Muscle layer of duodenum (tissue), 2 donors: ENCODE results near the gene IRF2BPL.

ENCODE experiments used
- H3K27ac ChIP-seq: one replicate; pipeline ENCODE4 v1.7.0; 2013; ENCODE audit warnings: mild to moderate bottlenecking, low read length
- H3K27me3 ChIP-seq: one replicate; pipeline ENCODE4 v1.7.0; 2013; ENCODE audit warnings: low read depth, mild to moderate bottlenecking, control low read depth, low read length
- H3K36me3 ChIP-seq, 2 donors: one replicate each; pipeline ENCODE4 v1.7.0; 2013; ENCODE audit warnings: low read length in 2 of 2, control low read depth in 1 of 2, mild to moderate bottlenecking in 1 of 2; ENCODE audit not compliant: insufficient read depth in 2 of 2, control insufficient read depth in 1 of 2
- H3K4me1 ChIP-seq, 2 donors: one replicate each; pipeline ENCODE4 v1.7.0; 2013; ENCODE audit warnings: low read length in 2 of 2, mild to moderate bottlenecking in 2 of 2, control low read depth in 1 of 2, moderate library complexity in 1 of 2; ENCODE audit not compliant: insufficient read depth in 2 of 2, control insufficient read depth in 1 of 2
- H3K4me3 ChIP-seq, 2 donors: one replicate each; pipeline ENCODE4 v1.7.0; 2013; ENCODE audit warnings: low read length in 2 of 2, low read depth in 1 of 2, mild to moderate bottlenecking in 1 of 2
- H3K9me3 ChIP-seq, 2 donors: one replicate each; pipeline ENCODE4 v1.7.0; 2013; ENCODE audit warnings: low read length in 2 of 2, control low read depth in 1 of 2, mild to moderate bottlenecking in 1 of 2; ENCODE audit not compliant: control insufficient read depth in 1 of 2
- donor health status: healthy.

The IRF2BPL gene

DNA sequence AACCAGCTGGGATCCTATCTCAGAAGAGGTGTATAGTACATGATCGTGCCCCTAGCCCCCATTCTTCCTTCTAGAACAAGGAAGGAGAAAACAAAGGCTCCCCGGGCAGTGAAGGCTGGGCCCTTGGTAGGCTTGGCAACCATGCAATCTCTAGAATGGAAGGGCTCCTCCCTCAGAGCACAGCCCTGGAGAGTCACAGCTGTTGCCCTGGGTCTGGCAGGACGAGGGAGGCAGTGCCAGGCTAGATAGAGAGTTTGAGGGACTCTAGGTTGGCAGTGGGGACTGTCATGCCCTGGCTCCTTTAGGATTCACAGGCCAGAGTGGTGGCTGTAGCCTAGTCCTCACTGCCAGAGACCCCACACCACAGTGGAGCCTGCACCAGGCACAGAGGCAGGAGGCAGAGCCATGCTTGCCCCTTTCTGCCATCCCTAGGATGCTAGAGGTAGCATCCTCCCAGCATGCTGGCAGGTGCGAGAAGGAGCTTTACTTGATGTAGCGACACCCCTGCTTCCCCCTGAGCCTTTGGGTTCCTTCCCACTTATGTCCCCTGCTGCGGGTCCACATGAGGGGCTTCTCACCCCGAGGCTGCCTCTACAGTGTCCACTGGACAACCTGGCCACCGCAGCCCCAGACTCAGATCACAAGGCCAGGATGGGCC, 36.1 kb upstream of the IRF2BPL start:
- Histone ChIP-seq H3K27ac (no peak overlapping the region), H3K4me3 (no peak overlapping the region), H3K4me1 (peaks cover 0 to 10% of the 10 kb centered on the region in 2 donors), H3K27me3 (no peaks in the 10 kb centered on the region), H3K9me3 (no peaks in the 10 kb centered on the region), H3K36me3 (no peaks in the 10 kb centered on the region)

DNA sequence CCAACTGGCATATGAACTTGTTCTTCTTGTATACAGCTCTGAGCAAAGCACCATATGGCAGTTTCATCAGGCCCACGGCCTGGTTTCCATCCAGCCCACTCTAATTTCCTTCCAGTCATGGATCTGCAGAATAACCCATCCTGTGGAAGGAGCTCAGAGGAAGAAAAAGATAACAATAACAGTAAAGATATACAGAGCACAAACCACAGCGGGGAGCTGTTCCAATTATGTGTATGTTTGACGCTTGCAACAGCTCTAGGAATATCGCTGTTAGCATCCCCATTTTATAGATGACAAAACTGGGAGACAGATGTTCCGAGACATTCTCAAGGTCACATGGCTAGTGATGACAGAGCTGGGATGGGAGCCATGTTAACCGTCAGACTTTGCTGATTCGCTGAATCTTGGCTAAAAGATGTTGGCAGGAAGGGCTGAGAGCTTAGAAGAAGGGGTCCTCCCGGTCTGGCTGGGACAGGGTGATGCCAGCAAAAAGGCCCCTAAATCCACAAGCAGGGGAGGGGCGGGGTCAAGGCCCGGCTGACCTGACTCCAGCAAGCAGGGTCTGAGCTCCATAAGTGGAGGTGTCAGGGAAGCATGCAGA, 35.2 kb upstream of the IRF2BPL start:
- Histone ChIP-seq H3K4me1 (peaks cover 0 to 7% of the 10 kb centered on the region in 2 donors), H3K4me3 (no peak overlapping the region), H3K9me3 (no peaks in the 10 kb centered on the region), H3K27me3 (no peaks in the 10 kb centered on the region), H3K27ac (no peak overlapping the region), H3K36me3 (no peaks in the 10 kb centered on the region)

DNA sequence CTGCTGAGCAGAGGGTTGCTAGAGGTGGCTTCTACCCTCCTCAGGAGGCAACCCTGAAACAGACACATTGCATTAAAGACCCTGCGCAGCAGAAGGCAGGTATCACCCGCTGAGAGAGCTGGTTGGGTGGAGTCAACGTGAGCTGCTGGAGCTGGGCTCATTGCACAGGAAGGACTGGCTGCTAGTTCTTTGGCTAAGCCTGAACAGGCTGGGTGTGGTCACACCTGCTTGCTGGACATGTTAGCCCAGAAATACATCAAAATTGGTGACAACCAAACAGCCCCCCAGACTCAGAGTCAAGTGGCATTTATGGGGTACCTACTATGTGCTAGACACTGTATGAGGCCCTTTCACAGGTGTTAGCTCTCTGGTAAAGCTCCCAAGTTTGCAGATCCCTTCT, 33.8 kb upstream of the IRF2BPL start:
- no peak overlapping the region for H3K27ac ChIP-seq
- no peaks in the 10 kb centered on the region for H3K27me3 ChIP-seq
- H3K4me1 ChIP-seq, result no peaks in the 10 kb centered on the region
- H3K4me3 ChIP-seq, result no peak overlapping the region
- H3K36me3 ChIP-seq, result no peaks in the 10 kb centered on the region
- H3K9me3 ChIP-seq, result no peaks in the 10 kb centered on the region

DNA sequence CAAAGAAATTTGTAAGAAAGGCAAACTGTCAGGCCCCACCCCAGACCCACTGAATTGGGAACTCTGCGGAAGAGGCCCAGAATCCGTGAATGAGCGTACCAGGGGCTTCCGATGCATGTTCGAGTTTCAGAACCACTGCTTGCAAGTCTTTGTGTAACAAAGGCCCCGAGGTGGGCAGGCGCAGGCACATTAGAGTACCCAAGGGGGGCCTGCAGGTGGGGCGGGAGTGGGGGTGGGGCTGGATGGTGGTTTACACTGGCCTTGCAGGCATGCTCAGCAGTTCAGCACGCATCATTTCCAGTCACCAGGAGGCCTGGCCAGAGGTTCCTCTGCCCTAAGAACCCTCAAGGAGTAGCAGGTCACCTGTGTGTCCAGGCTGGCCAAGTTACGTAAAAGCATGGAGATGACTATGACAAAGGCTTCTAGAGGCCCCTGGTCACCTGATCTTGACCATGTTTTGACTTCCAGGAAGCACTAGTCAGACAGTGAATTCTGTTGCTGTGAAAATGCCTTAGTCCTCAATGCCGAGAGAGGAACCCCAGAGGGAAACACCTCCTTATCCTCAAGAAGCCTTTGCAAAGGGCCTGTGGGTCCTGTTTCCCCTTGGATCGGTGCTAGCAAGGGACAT, 33.2 kb upstream of the IRF2BPL start:
- no peak overlapping the region for H3K27ac ChIP-seq

DNA sequence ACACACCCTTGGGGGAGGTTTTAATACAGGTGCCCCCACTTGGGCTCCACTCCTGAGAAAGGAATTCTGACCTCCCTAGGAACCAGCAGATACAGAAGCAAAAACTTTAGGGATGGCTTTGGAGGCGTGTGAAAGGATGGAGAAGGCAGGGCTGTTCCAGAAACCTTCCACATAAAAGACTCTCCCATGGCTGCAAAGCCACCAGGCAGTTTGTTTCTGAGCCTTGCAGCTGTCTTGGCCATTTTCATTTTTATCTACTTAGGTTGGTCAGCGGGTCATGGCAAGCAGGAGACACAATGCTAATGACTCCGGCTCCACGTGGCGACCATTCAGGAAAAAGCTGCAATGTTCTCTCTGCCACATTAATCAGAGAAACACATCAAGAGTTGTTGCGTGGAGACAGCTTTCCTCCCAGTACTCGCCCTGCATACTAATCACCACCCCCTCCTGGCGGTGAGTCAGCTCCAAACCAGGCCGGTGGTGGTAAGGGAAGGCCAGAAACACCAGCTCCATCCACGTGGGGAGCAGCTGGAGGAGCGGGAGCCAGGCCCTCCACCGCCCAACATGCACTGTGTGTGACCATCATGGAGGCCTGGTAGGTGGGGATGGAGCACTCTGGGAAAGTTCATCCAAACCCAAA, 30.9 kb upstream of the IRF2BPL start:
- Histone ChIP-seq H3K9me3 (peaks cover 0 to 4% of the 10 kb centered on the region in 2 donors), H3K36me3 (no peaks in the 10 kb centered on the region), H3K27me3 (no peaks in the 10 kb centered on the region), H3K4me1 (no peaks in the 10 kb centered on the region), H3K4me3 (no peak overlapping the region), H3K27ac (no peak overlapping the region)

More for the DNA sequence above, 33.2 kb upstream of the IRF2BPL start:
- Histone ChIP-seq H3K9me3 (no peaks in the 10 kb centered on the region), H3K4me1 (no peaks in the 10 kb centered on the region), H3K27me3 (no peaks in the 10 kb centered on the region), H3K4me3 (no peak overlapping the region), H3K36me3 (no peaks in the 10 kb centered on the region)

DNA sequence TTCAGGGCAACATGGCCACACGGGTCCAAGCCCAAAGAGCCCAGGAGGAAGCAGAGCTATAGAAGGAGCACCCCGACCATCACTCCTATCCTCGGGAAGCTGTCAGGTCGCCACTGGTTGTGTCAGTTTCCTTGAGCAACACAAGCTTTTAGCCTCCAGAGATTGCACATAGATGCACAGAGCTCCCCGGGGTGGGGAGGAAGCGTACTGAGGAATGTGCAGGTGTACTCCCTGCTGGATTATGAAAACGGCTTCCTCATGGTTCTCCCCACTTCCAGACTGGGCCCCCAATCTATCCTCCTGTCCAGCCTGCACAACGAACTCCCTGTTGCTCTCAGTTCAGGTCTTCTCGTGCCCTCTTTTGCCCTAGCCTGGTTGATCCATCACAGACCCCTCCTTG, 30.3 kb upstream of the IRF2BPL start:
- Histone ChIP-seq H3K9me3 (peaks cover 0 to 4% of the 10 kb centered on the region in 2 donors), H3K4me1 (no peaks in the 10 kb centered on the region), H3K27ac (no peak overlapping the region), H3K4me3 (no peak overlapping the region), H3K36me3 (no peaks in the 10 kb centered on the region), H3K27me3 (no peaks in the 10 kb centered on the region)

DNA sequence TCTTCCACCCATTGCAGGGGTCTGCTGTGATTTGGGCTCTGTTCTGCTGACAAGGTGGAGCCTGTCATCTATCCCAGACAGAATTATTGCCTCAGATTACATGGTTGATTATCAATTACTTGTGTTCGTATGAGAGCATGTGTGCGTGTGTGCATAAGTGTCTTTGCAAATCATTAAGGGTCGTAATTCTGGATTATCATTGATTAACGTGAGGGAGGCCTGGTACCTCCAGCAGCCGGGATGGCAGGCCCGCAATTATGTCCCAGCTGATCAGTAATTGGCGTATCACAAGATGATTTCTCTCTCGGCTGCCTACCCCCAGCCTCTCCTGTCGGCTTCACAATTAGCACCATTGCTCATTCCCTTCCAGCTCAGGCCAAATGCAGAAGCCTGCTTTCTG, 29.6 kb upstream of the IRF2BPL start:
- Histone ChIP-seq H3K4me3 (no peak overlapping the region), H3K36me3 (no peaks in the 10 kb centered on the region), H3K27me3 (no peaks in the 10 kb centered on the region), H3K27ac (no peak overlapping the region), H3K4me1 (no peaks in the 10 kb centered on the region), H3K9me3 (peaks cover 0 to 4% of the 10 kb centered on the region in 2 donors)

DNA sequence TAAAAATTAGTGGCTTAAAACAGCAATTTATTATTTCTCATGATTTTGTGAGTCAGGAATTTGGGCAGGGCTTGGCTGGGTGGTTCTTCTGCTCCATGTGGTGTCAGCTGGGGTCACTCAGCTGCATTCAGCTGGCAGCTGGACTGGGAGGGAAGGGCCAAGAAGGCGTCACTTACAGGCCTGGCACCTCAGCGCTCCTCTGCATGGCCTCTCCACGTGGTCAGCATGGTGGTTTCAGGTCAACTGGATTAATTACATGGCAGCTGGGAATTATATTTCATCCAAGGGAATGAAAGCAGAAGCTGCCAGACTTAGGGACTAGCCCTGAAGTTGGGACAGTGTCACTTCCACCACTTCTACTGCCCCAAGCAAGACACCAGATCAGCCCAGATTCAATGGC, 27.5 kb upstream of the IRF2BPL start:
- no peaks in the 10 kb centered on the region for H3K27me3 ChIP-seq
- peaks cover 0 to 4% of the 10 kb centered on the region in 2 donors for H3K9me3 ChIP-seq
- no peak overlapping the region for H3K27ac ChIP-seq
- no peaks in the 10 kb centered on the region for H3K36me3 ChIP-seq
- no peak overlapping the region for H3K4me3 ChIP-seq
- peaks cover 0 to 5% of the 10 kb centered on the region in 2 donors for H3K4me1 ChIP-seq

DNA sequence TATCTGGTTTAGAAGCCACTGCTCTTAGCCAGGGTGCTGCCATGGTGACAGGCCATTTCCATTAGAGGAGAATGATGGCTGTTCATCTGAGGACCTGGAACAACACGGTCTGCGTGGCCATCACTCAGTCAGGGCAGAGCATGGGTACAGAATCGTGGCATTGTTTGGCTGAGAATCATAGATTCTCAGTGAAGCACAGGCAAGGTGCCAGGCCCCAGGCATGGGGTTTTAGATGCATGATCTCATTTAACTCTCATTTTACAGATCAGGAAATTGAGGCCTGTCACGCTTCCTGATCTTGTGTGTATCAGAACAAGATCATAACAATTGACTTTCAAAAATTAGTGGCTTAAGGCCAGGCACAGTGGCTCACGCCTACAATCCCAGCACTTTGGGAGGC, 26.8 kb upstream of the IRF2BPL start:
- Histone ChIP-seq H3K27me3 (no peaks in the 10 kb centered on the region), H3K36me3 (no peaks in the 10 kb centered on the region), H3K4me3 (no peak overlapping the region), H3K27ac (no peak overlapping the region), H3K9me3 (peaks cover 0 to 4% of the 10 kb centered on the region in 2 donors), H3K4me1 (peaks cover 0 to 5% of the 10 kb centered on the region in 2 donors)

DNA sequence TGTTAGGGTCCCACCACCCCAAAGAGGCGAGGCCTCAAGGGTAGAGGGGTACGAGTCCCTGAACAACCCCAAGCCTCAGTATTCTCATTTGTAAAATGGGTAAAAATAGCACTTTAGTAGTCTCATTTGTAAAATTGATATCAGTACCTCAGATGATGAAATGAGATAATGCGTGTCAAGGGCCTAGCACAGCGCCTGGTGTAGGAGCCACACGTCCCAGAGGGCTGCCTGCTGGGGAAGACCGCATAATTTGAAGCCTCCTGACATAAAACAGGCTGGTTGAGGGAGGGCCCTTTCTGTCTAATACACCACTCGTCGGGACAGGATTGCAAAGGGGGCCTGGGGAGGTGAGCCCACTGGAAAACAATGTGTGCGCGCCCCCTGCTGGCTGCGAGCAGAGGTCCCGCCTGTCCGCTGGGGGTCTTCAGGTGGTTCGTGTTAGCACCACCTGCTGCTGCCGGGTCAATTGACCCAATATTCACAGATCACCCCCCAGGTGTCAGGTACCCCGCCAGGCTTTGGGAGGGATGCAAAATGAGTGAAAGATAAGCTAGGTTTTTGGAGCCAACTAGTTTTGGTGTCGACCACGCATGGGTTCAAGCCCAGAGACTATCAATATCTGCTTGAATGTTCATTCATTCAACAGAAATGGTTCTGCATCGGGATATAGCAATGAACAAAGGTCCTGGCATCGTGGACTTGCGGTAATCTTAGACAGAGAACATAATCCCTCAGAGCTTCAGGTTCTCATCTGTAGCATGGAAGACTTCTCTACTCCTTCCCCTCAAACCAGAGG, 24.7 kb upstream of the IRF2BPL start:
- H3K4me1 ChIP-seq, result peaks cover 0 to 5% of the 10 kb centered on the region in 2 donors
- H3K9me3 ChIP-seq, result peaks cover 0 to 4% of the 10 kb centered on the region in 2 donors
- no peak overlapping the region for H3K4me3 ChIP-seq
- H3K27me3 ChIP-seq, result no peaks in the 10 kb centered on the region
- H3K27ac ChIP-seq, result no peak overlapping the region
- no peaks in the 10 kb centered on the region for H3K36me3 ChIP-seq
